ENCODE results near the gene CCDC88B.

DNA sequence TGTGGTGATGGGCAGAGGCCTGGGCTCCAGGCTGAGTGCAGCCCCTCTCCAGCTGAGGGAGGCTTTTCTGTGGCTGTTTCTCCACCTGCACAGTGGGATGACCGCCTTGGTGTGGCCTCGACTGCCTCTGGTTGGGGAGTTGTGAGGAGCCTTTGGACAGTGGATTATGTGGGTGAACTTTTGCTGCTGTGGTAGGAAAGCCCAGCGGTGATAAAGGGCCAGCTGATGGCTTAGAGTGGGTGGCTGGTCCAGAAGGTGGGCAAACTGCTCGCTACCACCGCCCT is 36.0 kb upstream of the CCDC88B start:
- TF ChIP-seq POLR2A (IDR thresholded peaks at IDR 0.05): no peak
- TF ChIP-seq, protein P1, sequence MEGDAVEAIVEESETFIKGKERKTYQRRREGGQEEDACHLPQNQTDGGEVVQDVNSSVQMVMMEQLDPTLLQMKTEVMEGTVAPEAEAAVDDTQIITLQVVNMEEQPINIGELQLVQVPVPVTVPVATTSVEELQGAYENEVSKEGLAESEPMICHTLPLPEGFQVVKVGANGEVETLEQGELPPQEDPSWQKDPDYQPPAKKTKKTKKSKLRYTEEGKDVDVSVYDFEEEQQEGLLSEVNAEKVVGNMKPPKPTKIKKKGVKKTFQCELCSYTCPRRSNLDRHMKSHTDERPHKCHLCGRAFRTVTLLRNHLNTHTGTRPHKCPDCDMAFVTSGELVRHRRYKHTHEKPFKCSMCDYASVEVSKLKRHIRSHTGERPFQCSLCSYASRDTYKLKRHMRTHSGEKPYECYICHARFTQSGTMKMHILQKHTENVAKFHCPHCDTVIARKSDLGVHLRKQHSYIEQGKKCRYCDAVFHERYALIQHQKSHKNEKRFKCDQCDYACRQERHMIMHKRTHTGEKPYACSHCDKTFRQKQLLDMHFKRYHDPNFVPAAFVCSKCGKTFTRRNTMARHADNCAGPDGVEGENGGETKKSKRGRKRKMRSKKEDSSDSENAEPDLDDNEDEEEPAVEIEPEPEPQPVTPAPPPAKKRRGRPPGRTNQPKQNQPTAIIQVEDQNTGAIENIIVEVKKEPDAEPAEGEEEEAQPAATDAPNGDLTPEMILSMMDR (IDR thresholded peaks at IDR 0.05): no peak
